Measurements from ENCODE around the gene MGAT1.

GRCh38 chr5:180739271-180739670 lies 63.3 kb downstream of the MGAT1 start:
- TF ChIP-seq EZH2 (IDR thresholded peaks at IDR 0.05; ENCODE audit: insufficient read depth, poor library complexity, severe bottlenecking) (no peak), EZH2phosphoT487 (IDR thresholded peaks at IDR 0.05; ENCODE audit: insufficient read depth, low read depth) (no peak)

Data from GM23248 (cell line).